HUES6 (cell line): ENCODE data around the gene OR2J3.
"Not testable (repeated sequence)": the region's sequence is repeated elsewhere in the genome, so short reads cannot be mapped to it uniquely, and the experiment has no call there.

ENCODE experiments used
- H3K27ac ChIP-seq: 2 replicates; pipeline ENCODE4 v1.7.0; 2013; ENCODE audit warnings: low read depth, mild to moderate bottlenecking, low read length, inconsistent platforms
- H3K27me3 ChIP-seq: 2 replicates; pipeline ENCODE4 v1.6.1; 2013; ENCODE audit warnings: low read length; ENCODE audit not compliant: control insufficient read depth, insufficient read depth
- H3K36me3 ChIP-seq: 2 replicates; pipeline ENCODE4 v1.6.1; 2013; ENCODE audit warnings: low read length; ENCODE audit not compliant: control insufficient read depth, insufficient read depth
- H3K4me1 ChIP-seq: 2 replicates; pipeline ENCODE4 v1.6.1; 2013; ENCODE audit warnings: low read length; ENCODE audit not compliant: control insufficient read depth, insufficient read depth
- H3K4me3 ChIP-seq: 2 replicates; pipeline ENCODE4 v1.5.1; 2013; ENCODE audit warnings: low read depth, low read length
- H3K9ac ChIP-seq: one replicate; pipeline ENCODE4 v1.6.1; 2013; ENCODE audit warnings: mild to moderate bottlenecking, low read length
- H3K9me3 ChIP-seq: 2 replicates; pipeline ENCODE4 v1.6.1; 2013; ENCODE audit warnings: low read depth, low read length; ENCODE audit not compliant: control insufficient read depth, insufficient read depth

OR2J3 gene

GRCh38 chr6:29107758-29108157 lies at the start of gene OR2J3:
Gene OR2J3 (plus strand): TSS chr6:29108058. CDS start chr6:29111891, 3,833 bp downstream.
- Histone ChIP-seq H3K36me3 (no peaks in the 10 kb centered on the region), H3K27ac (no peak within 1 kb of the TSS), H3K27me3 (no peaks in the 10 kb centered on the region), H3K4me1 (no peaks in the 10 kb centered on the region), H3K9me3 (no peaks in the 10 kb centered on the region), H3K9ac (no peak within 1 kb of the TSS), H3K4me3 (no peak within 1 kb of the TSS)

- Histone ChIP-seq H3K9ac (no peak overlapping the region), H3K9me3 (no peaks in the 10 kb centered on the region), H3K27me3 (0 out of 2 replicates have a peak, but pooled peaks cover 2% of the 10 kb centered on the region), H3K4me3 (no peak overlapping the region), H3K4me1 (no peaks in the 10 kb centered on the region), H3K27ac (no peak overlapping the region), H3K36me3 (no peaks in the 10 kb centered on the region)
Observed at GRCh38 chr6:29071831-29072723, 35.8 kb upstream of the OR2J3 start.

GRCh38 chr6:29079203-29079602 lies 28.7 kb upstream of the OR2J3 start:
- H3K36me3 ChIP-seq: no peaks in the 10 kb centered on the region
- no peaks in the 10 kb centered on the region for H3K4me1 ChIP-seq
- no peak overlapping the region for H3K9ac ChIP-seq
- H3K27me3 ChIP-seq: 0 out of 2 replicates have a peak, but pooled peaks cover 2% of the 10 kb centered on the region
- H3K27ac ChIP-seq: no peak overlapping the region
- H3K4me3 ChIP-seq: no peak overlapping the region
- no peaks in the 10 kb centered on the region for H3K9me3 ChIP-seq

GRCh38 chr6:29081312-29081711 lies 26.5 kb upstream of the OR2J3 start:
- Histone ChIP-seq H3K4me3 (no peak overlapping the region), H3K9me3 (no peaks in the 10 kb centered on the region)

GRCh38 chr6:29082457-29082856 lies 25.4 kb upstream of the OR2J3 start:
- no peaks in the 10 kb centered on the region for H3K36me3 ChIP-seq
- H3K27ac ChIP-seq: no peak overlapping the region
- H3K27me3 ChIP-seq: no peaks in the 10 kb centered on the region
- no peak overlapping the region for H3K9ac ChIP-seq
- no peaks in the 10 kb centered on the region for H3K4me1 ChIP-seq
- no peaks in the 10 kb centered on the region for H3K9me3 ChIP-seq
- no peak overlapping the region for H3K4me3 ChIP-seq

More at GRCh38 chr6:29081312-29081711, 26.5 kb upstream of the OR2J3 start:
- Histone ChIP-seq H3K36me3 (no peaks in the 10 kb centered on the region), H3K9ac (no peak overlapping the region), H3K27me3 (no peaks in the 10 kb centered on the region), H3K27ac (no peak overlapping the region), H3K4me1 (no peaks in the 10 kb centered on the region)

GRCh38 chr6:29087213-29087612 lies 20.6 kb upstream of the OR2J3 start, which contains the start of gene OR2B3:
Gene OR2B3 (minus strand): TSS chr6:29087313. CDS start chr6:29087248, 65 bp downstream.
- H3K27me3 ChIP-seq: no peaks in the 10 kb centered on the region

GRCh38 chr6:29092957-29093356 lies 14.9 kb upstream of the OR2J3 start:
- H3K4me1 ChIP-seq: no peaks in the 10 kb centered on the region
- H3K36me3 ChIP-seq: no peaks in the 10 kb centered on the region
- no peak overlapping the region for H3K9ac ChIP-seq
- H3K4me3 ChIP-seq: no peak overlapping the region
- no peak overlapping the region for H3K27ac ChIP-seq
- H3K9me3 ChIP-seq: no peaks in the 10 kb centered on the region
- no peaks in the 10 kb centered on the region for H3K27me3 ChIP-seq

More at GRCh38 chr6:29087213-29087612, 20.6 kb upstream of the OR2J3 start, which contains the start of gene OR2B3:
- H3K4me3 ChIP-seq: no peak within 1 kb of the TSS
- H3K4me1 ChIP-seq: no peaks in the 10 kb centered on the region
- H3K36me3 ChIP-seq: no peaks in the 10 kb centered on the region
- no peak within 1 kb of the TSS for H3K9ac ChIP-seq
- H3K9me3 ChIP-seq: no peaks in the 10 kb centered on the region
- no peak within 1 kb of the TSS for H3K27ac ChIP-seq

- Histone ChIP-seq H3K4me1 (no peaks in the 10 kb centered on the region), H3K9ac (no peak overlapping the region), H3K27me3 (no peaks in the 10 kb centered on the region), H3K9me3 (no peaks in the 10 kb centered on the region), H3K27ac (no peak overlapping the region), H3K36me3 (no peaks in the 10 kb centered on the region), H3K4me3 (no peak overlapping the region)
Observed at GRCh38 chr6:29097803-29098202, 10.1 kb upstream of the OR2J3 start.

- Histone ChIP-seq H3K36me3 (no peaks in the 10 kb centered on the region), H3K9ac (no peak within 1 kb of the TSS), H3K4me1 (no peaks in the 10 kb centered on the region), H3K27me3 (no peaks in the 10 kb centered on the region), H3K4me3 (no peak within 1 kb of the TSS), H3K9me3 (no peaks in the 10 kb centered on the region), H3K27ac (no peak within 1 kb of the TSS)
Observed at GRCh38 chr6:29099190-29099589, 8.7 kb upstream of the OR2J3 start, which contains the start of gene OR2J1. Gene OR2J1 (plus strand): TSS chr6:29099490. CDS start chr6:29100943, 1,453 bp downstream.

GRCh38 chr6:29112135-29112534 lies 4.3 kb downstream of the OR2J3 start:
- no peak overlapping the region for H3K27ac ChIP-seq
- no peaks in the 10 kb centered on the region for H3K36me3 ChIP-seq
- H3K4me3 ChIP-seq: no peak overlapping the region
- no peak overlapping the region for H3K9ac ChIP-seq
- H3K27me3 ChIP-seq: no peaks in the 10 kb centered on the region
- H3K9me3 ChIP-seq: no peaks in the 10 kb centered on the region
- H3K4me1 ChIP-seq: no peaks in the 10 kb centered on the region

- not testable (repeated sequence) for H3K4me1 ChIP-seq, H3K27me3 ChIP-seq, H3K27ac ChIP-seq, H3K9ac ChIP-seq, H3K9me3 ChIP-seq, H3K4me3 ChIP-seq, H3K36me3 ChIP-seq
Observed at GRCh38 chr6:29114964-29115363, 7.1 kb downstream of the OR2J3 start.
